ENCODE data around the gene NCK2.

DNA sequence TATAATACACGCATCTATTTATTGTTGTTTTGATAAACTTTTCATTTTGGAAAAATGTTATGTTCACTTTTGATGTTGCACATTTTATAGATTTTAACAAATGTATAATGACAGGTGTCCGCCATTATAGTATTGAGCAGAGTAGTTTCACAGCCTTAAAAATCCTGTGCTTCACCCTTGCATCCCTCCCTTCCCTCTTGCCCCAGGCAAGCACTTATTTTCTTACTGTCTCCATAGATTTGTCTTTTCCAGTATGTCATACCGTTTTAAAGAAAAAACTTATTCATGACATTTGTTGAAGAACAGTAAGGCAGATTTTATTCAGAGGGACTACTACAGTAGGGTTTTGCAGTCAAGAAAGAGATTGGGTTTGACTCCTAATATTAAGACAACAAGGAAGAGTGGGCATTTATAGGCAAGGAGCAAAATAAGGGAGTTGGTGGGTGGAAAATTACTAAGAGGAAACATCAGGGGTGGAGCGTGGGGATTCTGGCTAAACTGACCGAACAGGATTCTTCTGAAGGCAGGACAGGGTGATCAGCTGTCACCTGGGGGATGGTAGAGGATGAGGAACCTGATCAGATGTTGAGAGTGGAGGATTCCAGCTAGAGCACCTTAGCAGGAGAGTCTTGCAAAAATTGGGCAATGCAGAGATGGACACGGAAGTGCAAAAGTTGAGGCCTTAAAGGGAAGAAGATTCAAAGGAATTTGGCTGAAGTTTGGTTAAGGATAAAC, 108.8 kb downstream of the NCK2 start:
- TF ChIP-seq, protein P1, sequence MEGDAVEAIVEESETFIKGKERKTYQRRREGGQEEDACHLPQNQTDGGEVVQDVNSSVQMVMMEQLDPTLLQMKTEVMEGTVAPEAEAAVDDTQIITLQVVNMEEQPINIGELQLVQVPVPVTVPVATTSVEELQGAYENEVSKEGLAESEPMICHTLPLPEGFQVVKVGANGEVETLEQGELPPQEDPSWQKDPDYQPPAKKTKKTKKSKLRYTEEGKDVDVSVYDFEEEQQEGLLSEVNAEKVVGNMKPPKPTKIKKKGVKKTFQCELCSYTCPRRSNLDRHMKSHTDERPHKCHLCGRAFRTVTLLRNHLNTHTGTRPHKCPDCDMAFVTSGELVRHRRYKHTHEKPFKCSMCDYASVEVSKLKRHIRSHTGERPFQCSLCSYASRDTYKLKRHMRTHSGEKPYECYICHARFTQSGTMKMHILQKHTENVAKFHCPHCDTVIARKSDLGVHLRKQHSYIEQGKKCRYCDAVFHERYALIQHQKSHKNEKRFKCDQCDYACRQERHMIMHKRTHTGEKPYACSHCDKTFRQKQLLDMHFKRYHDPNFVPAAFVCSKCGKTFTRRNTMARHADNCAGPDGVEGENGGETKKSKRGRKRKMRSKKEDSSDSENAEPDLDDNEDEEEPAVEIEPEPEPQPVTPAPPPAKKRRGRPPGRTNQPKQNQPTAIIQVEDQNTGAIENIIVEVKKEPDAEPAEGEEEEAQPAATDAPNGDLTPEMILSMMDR (conservative IDR thresholded peaks at IDR 0.05 in 1 of 2, IDR thresholded peaks at IDR 0.05 in 1 of 2; ENCODE audit: extremely low read depth in 1 of 2, insufficient read depth in 1 of 2, low read depth in 1 of 2, low read length in 2 of 2): no peak
- no peak for TF ChIP-seq EZH2 (IDR thresholded peaks at IDR 0.05; ENCODE audit: borderline replicate concordance, low read length)
